SK-N-SH treated with all-trans-retinoic acid at 6 μM for 48 hours (cell line): ENCODE data around the gene ELMO1.

Experiments
- ATAC-seq: fragments of 200-7000 bp; cut with Tn5 transposase; 3 replicates; pipeline ENCODE4 v1.9.1; 2020; ENCODE audit warnings: mild to moderate bottlenecking, moderate library complexity
- ARNTL ChIP-seq: fragments of 450-650 bp; formaldehyde crosslinking; IDR thresholded peaks from 2 replicates; pipeline ENCODE4 v1.5.0; 2020; ENCODE audit warnings: low read depth, mild to moderate bottlenecking, moderate library complexity, borderline replicate concordance
- BACH2 ChIP-seq: fragments of 250-450 bp; sonication (Bioruptor Pico); IDR thresholded peaks from 2 replicates; pipeline ENCODE4 v1.9.0; 2021; ENCODE audit warnings: mild to moderate bottlenecking, borderline replicate concordance
- CSDC2 ChIP-seq: fragments of 250-450 bp; sonication (Bioruptor Pico); IDR thresholded peaks from 2 replicates; pipeline ENCODE4 v1.5.0; 2020; ENCODE audit warnings: mild to moderate bottlenecking, moderate library complexity
- CSRNP3 ChIP-seq: fragments of 250-450 bp; sonication (Bioruptor Pico); IDR thresholded peaks from 2 replicates; pipeline ENCODE4 v1.5.1; 2021; ENCODE audit warnings: mild to moderate bottlenecking, moderate library complexity
- ESRRG ChIP-seq: fragments of 250-450 bp; sonication (Bioruptor Pico); IDR thresholded peaks from 2 replicates; pipeline ENCODE4 v1.6.1; 2021; ENCODE audit warnings: mild to moderate bottlenecking
- GLIS3 ChIP-seq: fragments of 250-450 bp; sonication (Bioruptor Pico); IDR thresholded peaks from 2 replicates; pipeline ENCODE4 v1.5.0; 2020; ENCODE audit warnings: mild to moderate bottlenecking, moderate library complexity
- ISL1 ChIP-seq: fragments of 250-450 bp; sonication (Bioruptor Pico); IDR thresholded peaks from 2 replicates; pipeline ENCODE4 v2.1.2; 2022; ENCODE audit warnings: mild to moderate bottlenecking, moderate library complexity
- OSR1 ChIP-seq: fragments of 250-450 bp; sonication (Bioruptor Pico); IDR thresholded peaks from 2 replicates; pipeline ENCODE4 v1.8.0; 2022; ENCODE audit warnings: moderate library complexity, mild to moderate bottlenecking, inconsistent platforms
- PATZ1 ChIP-seq: fragments of 250-450 bp; sonication (Bioruptor Pico); IDR thresholded peaks from 2 replicates; pipeline ENCODE4 v1.8.0; 2020; ENCODE audit warnings: mild to moderate bottlenecking, moderate library complexity, borderline replicate concordance
- POU6F1 ChIP-seq: fragments of 250-450 bp; sonication (Bioruptor Pico); IDR thresholded peaks from 2 replicates; pipeline ENCODE4 v1.8.0; 2021; ENCODE audit warnings: low read depth, mild to moderate bottlenecking, moderate library complexity, borderline replicate concordance
- PPARA ChIP-seq: fragments of 250-450 bp; sonication (Bioruptor Pico); IDR thresholded peaks from 2 replicates; pipeline ENCODE4 v1.5.0; 2020; ENCODE audit warnings: mild to moderate bottlenecking, borderline replicate concordance
- RARB ChIP-seq: fragments of 250-450 bp; sonication (Bioruptor Pico); IDR thresholded peaks from 2 replicates; pipeline ENCODE4 v1.8.0; 2021; ENCODE audit warnings: mild to moderate bottlenecking, moderate library complexity
- SNAI2 ChIP-seq: fragments of 250-450 bp; sonication (Bioruptor Pico); IDR thresholded peaks from 2 replicates; pipeline ENCODE4 v1.5.0; 2020; ENCODE audit warnings: mild to moderate bottlenecking, moderate library complexity
- TCF4 ChIP-seq: fragments of 250-450 bp; sonication (Bioruptor Pico); IDR thresholded peaks from 2 replicates; pipeline ENCODE4 v1.8.0; 2021; ENCODE audit warnings: mild to moderate bottlenecking, moderate library complexity, borderline replicate concordance
- TOX ChIP-seq: fragments of 250-450 bp; sonication (Bioruptor Pico); IDR thresholded peaks from 2 replicates; pipeline ENCODE4 v1.8.0; 2021; ENCODE audit warnings: mild to moderate bottlenecking, moderate library complexity, borderline replicate concordance
- TSHZ2 ChIP-seq: fragments of 250-450 bp; sonication (Bioruptor Pico); IDR thresholded peaks from 2 replicates; pipeline ENCODE4 v1.5.0; 2020; ENCODE audit warnings: mild to moderate bottlenecking, moderate library complexity
- ZC3H10 ChIP-seq: fragments of 250-450 bp; sonication (Bioruptor Pico); IDR thresholded peaks from 2 replicates; pipeline ENCODE4 v1.5.1; 2021; ENCODE audit warnings: mild to moderate bottlenecking, moderate library complexity
- ZFP3 ChIP-seq: fragments of 250-450 bp; sonication (Bioruptor Pico); IDR thresholded peaks from 2 replicates; pipeline ENCODE4 v1.5.0; 2020; ENCODE audit warnings: mild to moderate bottlenecking, moderate library complexity
- ZFP30 ChIP-seq: fragments of 450-650 bp; formaldehyde crosslinking; IDR thresholded peaks from 2 replicates; pipeline ENCODE4 v1.5.0; 2022; ENCODE audit warnings: mild to moderate bottlenecking, moderate library complexity
- ZNF565 ChIP-seq: fragments of 450-650 bp; formaldehyde crosslinking; conservative IDR thresholded peaks from 2 replicates; pipeline ENCODE4 v1.5.0; 2020; ENCODE audit warnings: low read depth, mild to moderate bottlenecking, moderate library complexity
- ZNF70 ChIP-seq: fragments of 450-650 bp; formaldehyde crosslinking; IDR thresholded peaks from 2 replicates; pipeline ENCODE4 v1.5.0; 2020; ENCODE audit warnings: mild to moderate bottlenecking, moderate library complexity
- ZNF8 ChIP-seq: fragments of 450-650 bp; formaldehyde crosslinking; IDR thresholded peaks from 2 replicates; pipeline ENCODE4 v1.5.0; 2020; ENCODE audit warnings: mild to moderate bottlenecking, moderate library complexity
- TF ChIP-seq, protein P1 (sequence below): fragments of 250-450 bp; sonication (Bioruptor Pico); IDR thresholded peaks from 2 replicates; pipeline ENCODE4 v1.5.1; 2020; ENCODE audit warnings: low read depth, mild to moderate bottlenecking, moderate library complexity

The ELMO1 gene

DNA sequence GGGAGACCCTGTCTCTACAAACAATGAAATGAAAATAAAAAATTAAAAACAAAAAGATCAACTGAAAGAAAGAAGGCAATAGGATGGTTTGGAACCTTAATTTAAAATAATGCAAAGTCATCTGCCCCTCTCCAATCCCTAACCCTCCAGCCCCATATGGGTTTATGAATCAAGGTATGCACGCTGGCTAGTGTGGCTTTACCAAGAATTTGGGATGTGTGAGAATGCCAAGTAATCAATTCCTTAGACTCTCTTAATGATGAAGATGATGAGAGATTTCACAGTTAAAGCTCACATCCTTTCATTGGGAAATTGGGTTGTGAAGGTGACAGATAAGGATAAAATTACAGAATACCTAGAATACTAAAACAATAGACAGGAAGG is 577.3 kb downstream of the ELMO1 start:
- TF ChIP-seq PATZ1 (CRISPR knock-in tag) (no peak), ARNTL (no peak), BACH2 (no peak), OSR1 (no peak), RARB (CRISPR knock-in tag) (no peak), CSRNP3 (no peak), SNAI2 (no peak), PPARA (CRISPR knock-in tag) (no peak), TOX (CRISPR knock-in tag) (no peak), TSHZ2 (CRISPR knock-in tag) (no peak), CSDC2 (CRISPR knock-in tag) (no peak)
- TF ChIP-seq, protein P1, sequence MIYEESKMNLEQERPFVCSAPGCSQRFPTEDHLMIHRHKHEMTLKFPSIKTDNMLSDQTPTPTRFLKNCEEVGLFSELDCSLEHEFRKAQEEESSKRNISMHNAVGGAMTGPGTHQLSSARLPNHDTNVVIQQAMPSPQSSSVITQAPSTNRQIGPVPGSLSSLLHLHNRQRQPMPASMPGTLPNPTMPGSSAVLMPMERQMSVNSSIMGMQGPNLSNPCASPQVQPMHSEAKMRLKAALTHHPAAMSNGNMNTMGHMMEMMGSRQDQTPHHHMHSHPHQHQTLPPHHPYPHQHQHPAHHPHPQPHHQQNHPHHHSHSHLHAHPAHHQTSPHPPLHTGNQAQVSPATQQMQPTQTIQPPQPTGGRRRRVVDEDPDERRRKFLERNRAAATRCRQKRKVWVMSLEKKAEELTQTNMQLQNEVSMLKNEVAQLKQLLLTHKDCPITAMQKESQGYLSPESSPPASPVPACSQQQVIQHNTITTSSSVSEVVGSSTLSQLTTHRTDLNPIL (CRISPR knock-in tag): no peak
- no peak for ATAC-seq

GRCh38 chr7:36870625-36871354 is 577.9 kb downstream of the ELMO1 start:
- peak; percentile 33; the same call in 1 of the 3 replicates for ATAC-seq
- TF ChIP-seq ZNF8 (CRISPR knock-in tag): peak; percentile 54
- TF ChIP-seq, protein P1 (CRISPR knock-in tag): peak; percentile 66
- TF ChIP-seq RARB (CRISPR knock-in tag): no peak
- TF ChIP-seq SNAI2: peak; percentile 87
- TF ChIP-seq ZNF565 (CRISPR knock-in tag): peak; percentile 11; the same call in 1 of the 2 replicates
- TF ChIP-seq BACH2: no peak
- TF ChIP-seq ZC3H10: no peak
- TF ChIP-seq PPARA (CRISPR knock-in tag): no peak
- peak; percentile 88; the same call in 1 of the 2 replicates for TF ChIP-seq CSRNP3
- peak; percentile 97 for TF ChIP-seq TCF4
- TF ChIP-seq PATZ1 (CRISPR knock-in tag): peak; percentile 41; the same call in 1 of the 2 replicates
- TF ChIP-seq OSR1: no peak
- 0 out of 2 replicates have a peak, but pooled peaks have one; percentile 7 for TF ChIP-seq ARNTL
- 0 out of 2 replicates have a peak, but pooled peaks have one; percentile 36 for TF ChIP-seq ZFP3
- no peak for TF ChIP-seq TOX (CRISPR knock-in tag)
- TF ChIP-seq ESRRG: peak; percentile 92
- TF ChIP-seq GLIS3 (CRISPR knock-in tag): peak; percentile 72; the same call in 1 of the 2 replicates
- TF ChIP-seq ZFP30: no peak; the same call in 1 of the 2 replicates
- TF ChIP-seq POU6F1 (CRISPR knock-in tag): no peak; the same call in 1 of the 2 replicates
- TF ChIP-seq CSDC2 (CRISPR knock-in tag): no peak
- no peak for TF ChIP-seq ZNF70 (CRISPR knock-in tag)
- peak; percentile 98 for TF ChIP-seq ISL1 (CRISPR knock-in tag)
